ENCODE measurements around the gene OR4K2.

Gene OR4K2

GRCh38 chr14:19917243-19917642, 42.3 kb downstream of the OR4K2 start:
- H3K36me3 Mint-ChIP-seq (ENCODE audit: low read depth) = no peaks in the 10 kb centered on the region
- H3K27ac Mint-ChIP-seq = no peak overlapping the region
- no peak overlapping the region for H3K4me3 Mint-ChIP-seq
- no peaks in the 10 kb centered on the region for H3K4me1 Mint-ChIP-seq (ENCODE audit: low read depth)
- no peaks in the 10 kb centered on the region for H3K27me3 Mint-ChIP-seq (ENCODE audit: low read depth)
- no peaks in the 10 kb centered on the region for H3K9me3 Mint-ChIP-seq
- DNase-seq (ENCODE audit: low spot score) = no peak

GRCh38 chr14:19917955-19918518, 43.1 kb downstream of the OR4K2 start:
- Mint-ChIP-seq H3K4me1 (ENCODE audit: low read depth) (no peaks in the 10 kb centered on the region), H3K27me3 (ENCODE audit: low read depth) (no peaks in the 10 kb centered on the region), H3K4me3 (no peak overlapping the region), H3K27ac (no peak overlapping the region), H3K36me3 (ENCODE audit: low read depth) (no peaks in the 10 kb centered on the region), H3K9me3 (no peaks in the 10 kb centered on the region)
- no peak for DNase-seq (ENCODE audit: low spot score)

GRCh38 chr14:19918553-19919264, 43.8 kb downstream of the OR4K2 start:
- no peaks in the 10 kb centered on the region for H3K9me3 Mint-ChIP-seq

GRCh38 chr14:19920021-19920657, 45.2 kb downstream of the OR4K2 start, which contains the start of gene OR4K5:
TSS of gene OR4K5 (plus strand) at chr14:19920607. CDS start at chr14:19920607, 0 bp downstream.
- Mint-ChIP-seq H3K4me1 (ENCODE audit: low read depth) (no peaks in the 10 kb centered on the region), H3K27me3 (ENCODE audit: low read depth) (no peaks in the 10 kb centered on the region), H3K4me3 (no peak within 1 kb of the TSS), H3K27ac (no peak within 1 kb of the TSS), H3K36me3 (ENCODE audit: low read depth) (no peaks in the 10 kb centered on the region), H3K9me3 (no peaks in the 10 kb centered on the region)
- no peak for DNase-seq (ENCODE audit: low spot score)

More at GRCh38 chr14:19918553-19919264, 43.8 kb downstream of the OR4K2 start:
- Mint-ChIP-seq H3K4me3 (no peak overlapping the region), H3K36me3 (ENCODE audit: low read depth) (no peaks in the 10 kb centered on the region), H3K27me3 (ENCODE audit: low read depth) (no peaks in the 10 kb centered on the region), H3K27ac (no peak overlapping the region), H3K4me1 (ENCODE audit: low read depth) (no peaks in the 10 kb centered on the region)
- DNase-seq (ENCODE audit: low spot score) = no peak

GRCh38 chr14:19930617-19931016, 55.7 kb downstream of the OR4K2 start, which contains the start of gene OR4K1:
TSS of gene OR4K1 (plus strand) at chr14:19930917. CDS start at chr14:19935667, 4,750 bp downstream.
- H3K27ac Mint-ChIP-seq = no peak within 1 kb of the TSS
- H3K4me1 Mint-ChIP-seq (ENCODE audit: low read depth) = no peaks in the 10 kb centered on the region

More at GRCh38 chr14:19930617-19931016, 55.7 kb downstream of the OR4K2 start, which contains the start of gene OR4K1:
- Mint-ChIP-seq H3K9me3 (no peaks in the 10 kb centered on the region), H3K36me3 (ENCODE audit: low read depth) (no peaks in the 10 kb centered on the region), H3K27me3 (ENCODE audit: low read depth) (no peaks in the 10 kb centered on the region), H3K4me3 (no peak within 1 kb of the TSS)
- no peak for DNase-seq (ENCODE audit: low spot score)
